GM12873 (cell line): ENCODE data around the gene TTC33.

Source experiments
- TF ChIP-seq, protein P1 (sequence below): IDR thresholded peaks from 2 replicates; pipeline ENCODE4 v1.5.1; 2012; ENCODE audit warnings: low read depth, mild to moderate bottlenecking, moderate library complexity, low read length, control low read depth; ENCODE audit not compliant: insufficient read depth; ENCODE audit errors: missing control alignments

Gene TTC33

GRCh38 chr5:40577718-40578117, 178.0 kb downstream of the TTC33 start:
- TF ChIP-seq, protein P1, sequence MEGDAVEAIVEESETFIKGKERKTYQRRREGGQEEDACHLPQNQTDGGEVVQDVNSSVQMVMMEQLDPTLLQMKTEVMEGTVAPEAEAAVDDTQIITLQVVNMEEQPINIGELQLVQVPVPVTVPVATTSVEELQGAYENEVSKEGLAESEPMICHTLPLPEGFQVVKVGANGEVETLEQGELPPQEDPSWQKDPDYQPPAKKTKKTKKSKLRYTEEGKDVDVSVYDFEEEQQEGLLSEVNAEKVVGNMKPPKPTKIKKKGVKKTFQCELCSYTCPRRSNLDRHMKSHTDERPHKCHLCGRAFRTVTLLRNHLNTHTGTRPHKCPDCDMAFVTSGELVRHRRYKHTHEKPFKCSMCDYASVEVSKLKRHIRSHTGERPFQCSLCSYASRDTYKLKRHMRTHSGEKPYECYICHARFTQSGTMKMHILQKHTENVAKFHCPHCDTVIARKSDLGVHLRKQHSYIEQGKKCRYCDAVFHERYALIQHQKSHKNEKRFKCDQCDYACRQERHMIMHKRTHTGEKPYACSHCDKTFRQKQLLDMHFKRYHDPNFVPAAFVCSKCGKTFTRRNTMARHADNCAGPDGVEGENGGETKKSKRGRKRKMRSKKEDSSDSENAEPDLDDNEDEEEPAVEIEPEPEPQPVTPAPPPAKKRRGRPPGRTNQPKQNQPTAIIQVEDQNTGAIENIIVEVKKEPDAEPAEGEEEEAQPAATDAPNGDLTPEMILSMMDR = no peak

- TF ChIP-seq, protein P1 = no peak
Measured at GRCh38 chr5:40575921-40576320, 179.8 kb downstream of the TTC33 start.

DNA sequence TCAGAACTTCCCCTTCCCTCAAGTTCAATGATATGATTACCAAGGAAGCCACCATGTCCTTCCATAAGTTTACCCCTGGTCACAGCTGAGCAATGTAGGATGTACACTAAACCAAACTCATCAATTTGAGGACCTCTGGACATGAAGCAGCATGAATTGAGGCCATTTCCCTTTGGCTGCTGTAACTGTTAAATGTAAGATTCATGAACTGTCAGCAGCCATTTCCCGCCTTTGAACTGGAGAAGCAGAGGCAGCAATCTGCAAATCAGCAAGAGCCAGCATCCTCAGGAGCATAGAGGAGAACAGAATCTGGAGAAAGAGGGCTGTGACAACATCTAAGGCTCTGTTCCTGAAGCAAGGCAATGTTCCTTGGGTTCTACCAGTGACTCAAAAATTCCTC, 180.3 kb downstream of the TTC33 start:
- TF ChIP-seq, protein P1 = no peak

GRCh38 chr5:40572937-40573336, 182.8 kb downstream of the TTC33 start:
- TF ChIP-seq, protein P1 = no peak

DNA sequence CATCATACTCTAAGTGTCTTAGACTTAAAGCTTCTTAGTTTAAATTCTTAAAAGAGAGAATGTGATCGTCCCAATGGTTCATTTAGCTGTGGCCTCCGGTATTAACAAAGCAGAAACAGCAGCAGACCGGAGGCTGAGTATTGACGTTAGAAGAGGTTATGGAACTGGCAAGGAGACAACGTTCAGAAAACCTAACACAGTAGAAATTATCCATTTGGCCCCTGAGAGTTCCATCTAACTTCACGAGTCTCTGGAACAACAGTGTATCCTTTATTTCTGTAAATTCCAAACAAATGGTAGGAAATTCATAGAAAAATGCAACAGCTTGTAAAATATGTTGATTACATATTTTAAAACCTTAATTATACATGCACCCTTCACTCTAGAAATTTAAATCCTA, 183.4 kb downstream of the TTC33 start:
- TF ChIP-seq, protein P1 = no peak

GRCh38 chr5:40571729-40572128, 184.0 kb downstream of the TTC33 start:
- TF ChIP-seq, protein P1 = no peak

- TF ChIP-seq, protein P1 = no peak
Measured at GRCh38 chr5:40570408-40571129, 185.2 kb downstream of the TTC33 start.
